ENCODE measurements around the gene DDC. TPM values are rescaled to one million over a fixed set of nuclear protein-coding genes. Genes with fewer than 3 reads are reported as not detected.

The DDC gene
- total RNA-seq, 1 experiment from 2014 or later = not detected

GRCh38 chr7:50596484-50596883 lies 31.3 kb upstream of the DDC start:
- H4K20me1 ChIP-seq (ENCODE audit: insufficient read depth) = no peaks in the 10 kb centered on the region
- no peak overlapping the region for H3K4me2 ChIP-seq (ENCODE audit: low read length)
- H3K9me2 ChIP-seq (ENCODE audit: insufficient read depth) = no peaks in the 10 kb centered on the region
- TF ChIP-seq POLR2AphosphoS5 (IDR thresholded peaks at IDR 0.05; ENCODE audit: low read depth, low read length) = no peak
- no peak for TF ChIP-seq CBX3 (IDR thresholded peaks at IDR 0.05; ENCODE audit: low read depth)
- TF ChIP-seq ELF1 (IDR thresholded peaks at IDR 0.05; ENCODE audit: borderline replicate concordance, low read depth) = no peak
- TF ChIP-seq ZNF274 (IDR thresholded peaks at IDR 0.05; ENCODE audit: low read depth, low read length) = no peak
- no peak for TF ChIP-seq TCF7L2 (IDR thresholded peaks at IDR 0.05; ENCODE audit: borderline replicate concordance, extremely low read depth, insufficient read depth, insufficient read length)
- TF ChIP-seq JUND (IDR thresholded peaks at IDR 0.05) = no peak
- TF ChIP-seq CEBPB (IDR thresholded peaks at IDR 0.05; ENCODE audit: low read depth) = no peak
- TF ChIP-seq EGR1 (IDR thresholded peaks at IDR 0.05; ENCODE audit: low read depth) = no peak
- no peak for TF ChIP-seq YY1 (IDR thresholded peaks at IDR 0.05; ENCODE audit: extremely low read depth, insufficient replicate concordance, low read depth, low read length)
- no peak for TF ChIP-seq SIN3A (IDR thresholded peaks at IDR 0.05; ENCODE audit: low read depth)
- TF ChIP-seq ZBTB33 (IDR thresholded peaks at IDR 0.05; ENCODE audit: extremely low read depth, insufficient replicate concordance, low read length) = no peak
- TF ChIP-seq EZH2phosphoT487 (IDR thresholded peaks at IDR 0.05; ENCODE audit: borderline replicate concordance) = no peak
- TF ChIP-seq REST (IDR thresholded peaks at IDR 0.05; ENCODE audit: low read depth) = no peak
- intact Hi-C loops (cut with micrococcal nuclease) = no loop called here
- no peak for DNase-seq (ENCODE audit: low read depth, low spot score)
- no TSS peak for BruUV-seq (replicated peaks)
- H3K4me1 ChIP-seq (ENCODE audit: control insufficient read depth in 1 of 2, insufficient read depth in 2 of 2, low read length in 2 of 2) = no peaks in the 10 kb centered on the region
- ChIA-PET CTCF (no interaction called here), RAD21 (ENCODE audit: low non-redundant PET in 1 of 2, low total read pairs in 2 of 2, uncharacterized antibody in 2 of 2, unreplicated experiment in 2 of 2) (no interaction called here), POLR2A (no interaction called here)
- H3K27me3 ChIP-seq (ENCODE audit: insufficient read depth, low read length) = no peaks in the 10 kb centered on the region
- H3K4me3 ChIP-seq (replicated peaks in 1 of 2; ENCODE audit: low read depth in 1 of 2, low read length in 2 of 2) = no peak overlapping the region
- no peak overlapping the region for H3K9ac ChIP-seq (ENCODE audit: low read length)
- no peak for ATAC-seq
- no peak overlapping the region for H2AFZ ChIP-seq (ENCODE audit: low read depth, low read length, poor library complexity, severe bottlenecking)
- H3K9me3 ChIP-seq (ENCODE audit: control insufficient read depth in 1 of 2, insufficient read depth in 1 of 2, low read depth in 1 of 2, low read length in 2 of 2) = no peaks in the 10 kb centered on the region
- no peaks in the 10 kb centered on the region for H3K79me2 ChIP-seq (ENCODE audit: insufficient read depth, low read length)
- no peak overlapping the region for H3K27ac ChIP-seq (ENCODE audit: low read depth, low read length)
- H3K36me3 ChIP-seq (ENCODE audit: control insufficient read depth in 1 of 2, insufficient read depth in 2 of 2, low read length in 2 of 2) = peaks cover 0 to 2% of the 10 kb centered on the region in 2 experiments; a peak in 1 of 4 replicates

Measured in HCT116 (cell line).